NCI-H2081 treated with DMSO at 0.1 percent for 48 hours (cell line): ENCODE measurements around the gene TNS1.

Source experiments
- DNase-seq: peaks from one replicate; lab custom pipeline; 2025; lab: John Stamatoyannopoulos, UW

Gene TNS1

GRCh38 chr2:218015586-218016521 is 13.1 kb upstream of the TNS1 start:
- DNase-seq: no peak

DNA sequence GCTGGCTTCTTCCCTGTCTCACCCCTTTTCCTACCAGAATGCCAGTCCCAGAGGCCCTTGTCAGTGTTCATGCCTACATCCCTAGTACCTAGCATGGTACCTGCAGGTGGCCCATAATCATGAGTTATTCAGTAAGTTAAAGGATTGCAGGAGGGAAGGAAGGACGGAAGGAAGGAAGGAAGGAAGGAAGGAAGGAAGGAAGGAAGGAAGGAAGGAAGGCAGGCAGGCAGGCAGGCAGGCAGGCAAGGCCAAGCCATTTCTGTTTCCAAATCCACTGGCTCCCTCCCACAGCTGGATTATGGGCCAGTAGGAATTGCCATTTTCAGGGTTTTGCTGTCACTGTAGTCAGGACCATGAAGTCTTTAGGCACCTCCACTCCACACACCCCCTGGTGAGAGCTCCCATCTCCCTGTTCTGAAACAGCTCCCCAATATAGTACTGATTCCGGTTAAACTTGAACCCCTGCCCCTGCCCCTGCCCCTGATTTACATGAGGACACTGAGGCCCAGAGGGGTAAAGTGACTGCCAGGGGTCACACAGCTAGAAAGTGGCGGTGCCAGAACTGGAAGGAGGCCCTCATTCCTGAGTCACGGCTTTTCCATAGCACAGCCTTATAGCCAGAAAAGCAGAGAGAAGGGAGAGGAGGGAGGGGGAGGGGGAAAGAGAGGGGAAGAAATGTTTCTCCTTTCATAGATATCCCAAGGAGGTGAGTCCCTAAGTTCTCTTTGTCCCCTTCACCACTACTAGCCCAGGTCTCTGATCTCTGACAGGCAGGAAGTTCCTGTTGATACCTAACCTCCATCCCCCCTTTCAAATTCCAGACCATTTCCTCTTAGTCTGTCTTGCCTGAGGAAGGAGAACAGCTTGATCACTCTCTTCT is 12.2 kb upstream of the TNS1 start:
- DNase-seq: no peak

DNA sequence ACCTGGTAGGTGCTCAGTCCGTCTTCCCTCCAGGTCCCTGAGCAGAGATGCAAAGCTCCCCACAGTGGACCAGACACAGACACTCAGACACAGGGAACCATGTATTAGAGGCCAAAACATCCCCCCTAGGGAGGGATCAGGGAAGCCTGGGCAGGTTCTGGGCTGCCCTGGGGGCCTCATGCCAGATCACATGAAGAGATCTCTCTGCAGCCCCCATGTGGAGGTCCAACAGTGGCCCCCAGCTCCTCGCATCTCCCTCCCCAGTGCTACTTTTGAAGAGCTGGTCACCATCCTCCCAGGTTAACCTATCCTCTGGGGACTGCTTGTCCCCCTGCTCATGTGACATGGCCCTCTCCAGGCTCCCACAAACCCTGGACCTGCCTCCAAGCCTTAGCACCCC is 10.5 kb upstream of the TNS1 start:
- DNase-seq: no peak

DNA sequence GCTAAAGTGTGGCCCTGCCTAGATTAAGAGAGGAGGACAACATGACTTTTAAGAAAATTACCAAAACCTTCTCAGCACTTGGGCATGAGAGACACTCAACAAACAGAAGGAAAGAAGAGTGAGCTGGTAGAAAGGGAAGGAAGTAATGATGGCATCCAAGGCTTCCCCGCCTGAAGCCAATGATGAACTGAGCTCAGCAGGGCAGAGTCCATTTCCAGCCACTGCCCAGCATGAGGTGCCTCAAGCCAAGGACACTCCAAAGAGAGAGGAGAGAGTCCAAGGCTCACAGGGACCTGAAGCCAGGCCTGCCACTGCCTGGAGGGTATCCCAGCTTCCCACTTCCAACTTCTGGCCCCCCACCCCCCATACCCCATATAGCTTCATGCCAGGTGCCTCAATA is 9.5 kb upstream of the TNS1 start:
- no peak for DNase-seq

DNA sequence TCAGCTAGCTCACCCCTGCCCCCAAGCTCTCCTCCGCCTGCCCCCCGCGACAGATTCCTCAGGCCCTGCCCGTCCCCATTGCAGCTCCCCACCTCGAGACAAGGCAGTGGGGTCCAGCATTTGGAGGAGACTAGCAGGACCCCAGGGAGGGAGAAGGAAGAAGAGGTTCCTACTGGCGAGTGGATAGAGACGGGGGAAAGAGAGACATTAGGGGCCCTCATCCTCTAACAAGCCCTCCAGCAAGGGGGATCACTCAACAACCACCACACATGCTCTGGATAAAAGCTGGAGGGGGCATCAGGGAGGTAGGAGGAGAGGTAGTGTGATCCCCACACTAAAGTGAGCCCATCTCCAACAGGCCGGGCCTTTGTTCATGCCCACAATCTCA is 8.9 kb upstream of the TNS1 start:
- no peak for DNase-seq

GRCh38 chr2:218010984-218011652 is 8.3 kb upstream of the TNS1 start:
- no peak for DNase-seq

DNA sequence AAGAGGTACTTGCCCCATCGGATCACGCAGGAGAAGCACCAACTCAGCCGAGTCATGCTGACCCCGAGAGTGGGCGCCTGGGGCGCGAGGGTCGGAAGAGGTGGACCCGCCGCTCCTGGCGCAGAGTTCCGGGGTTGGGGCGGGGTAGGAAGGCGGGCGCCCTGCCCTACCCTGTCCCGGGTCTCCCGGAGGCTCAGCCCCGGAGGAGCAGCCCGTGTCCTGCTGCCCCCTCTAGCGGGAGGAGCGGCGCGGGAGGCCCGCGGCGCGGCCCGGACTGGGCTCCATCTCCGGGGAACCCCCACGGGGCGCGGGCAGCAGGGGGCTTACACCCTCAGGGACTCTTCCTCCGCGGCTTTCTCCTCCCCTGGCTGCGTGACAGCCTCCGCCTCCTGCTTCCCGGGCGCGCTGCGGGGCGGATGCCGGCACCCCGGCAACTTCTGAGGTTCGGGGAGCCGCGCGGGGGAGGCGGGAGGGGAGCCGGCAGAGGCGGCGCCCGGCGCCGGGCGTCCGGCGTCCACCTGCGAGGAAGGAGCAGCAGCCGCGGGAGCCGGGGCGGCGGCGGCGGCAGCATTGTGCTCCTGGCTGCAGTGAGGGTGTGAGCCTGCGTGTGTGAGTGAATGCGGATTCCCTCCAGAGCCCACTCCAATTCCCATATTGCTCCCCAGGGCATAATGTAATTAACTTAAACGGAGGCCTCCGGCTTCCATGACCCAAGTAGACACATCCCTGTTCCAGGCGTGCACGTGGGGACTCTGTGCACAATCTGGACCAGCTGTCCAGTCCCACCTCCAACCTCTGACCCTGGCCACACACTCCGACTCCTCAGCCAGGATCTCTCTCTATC is 7.6 kb upstream of the TNS1 start:
- no peak for DNase-seq

DNA sequence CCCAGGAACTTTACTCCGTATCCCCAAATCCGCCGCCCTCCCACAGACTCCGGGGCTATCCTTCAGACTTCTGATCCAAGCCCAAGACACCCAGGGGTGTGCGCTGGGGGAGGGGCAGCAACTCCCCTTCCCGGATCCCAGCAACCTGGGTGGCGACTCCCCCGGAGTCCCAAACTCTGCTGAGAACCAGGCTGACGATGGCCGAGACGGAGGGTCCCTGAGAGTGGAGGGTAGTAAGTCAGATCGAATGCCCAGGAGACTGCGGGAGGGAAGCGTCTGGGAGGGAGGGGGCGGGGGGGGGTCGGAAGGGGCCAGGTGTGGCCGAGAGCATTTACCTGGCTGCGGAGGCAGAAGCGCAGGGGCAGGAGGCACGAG is 7.0 kb upstream of the TNS1 start:
- DNase-seq: no peak

GRCh38 chr2:218009231-218009630 is 6.4 kb upstream of the TNS1 start:
- DNase-seq: no peak

GRCh38 chr2:218008060-218009040 is 5.6 kb upstream of the TNS1 start:
- DNase-seq: no peak

GRCh38 chr2:218006741-218007140 is 3.9 kb upstream of the TNS1 start:
- no peak for DNase-seq

DNA sequence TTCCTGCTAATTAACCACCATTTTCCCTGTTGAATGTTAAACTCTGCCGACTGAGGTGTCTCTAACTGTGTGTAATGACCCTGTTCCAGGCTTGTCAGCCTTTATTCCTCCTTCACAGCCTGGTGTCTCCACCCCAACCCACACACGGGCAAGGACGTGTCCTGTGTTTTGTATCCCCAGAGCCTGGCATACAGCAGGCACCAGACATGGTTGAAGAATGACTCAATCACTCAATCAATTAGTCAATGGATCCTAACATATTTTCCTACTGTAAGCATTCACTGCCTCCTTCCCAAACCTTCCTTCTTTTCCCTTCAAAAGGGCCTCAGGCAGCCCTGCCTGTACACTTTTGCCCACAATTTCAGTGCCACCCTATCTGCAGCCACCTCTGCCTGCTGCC is 2.7 kb upstream of the TNS1 start:
- DNase-seq: no peak

GRCh38 chr2:218005028-218005427 is 2.2 kb upstream of the TNS1 start:
- DNase-seq: no peak

DNA sequence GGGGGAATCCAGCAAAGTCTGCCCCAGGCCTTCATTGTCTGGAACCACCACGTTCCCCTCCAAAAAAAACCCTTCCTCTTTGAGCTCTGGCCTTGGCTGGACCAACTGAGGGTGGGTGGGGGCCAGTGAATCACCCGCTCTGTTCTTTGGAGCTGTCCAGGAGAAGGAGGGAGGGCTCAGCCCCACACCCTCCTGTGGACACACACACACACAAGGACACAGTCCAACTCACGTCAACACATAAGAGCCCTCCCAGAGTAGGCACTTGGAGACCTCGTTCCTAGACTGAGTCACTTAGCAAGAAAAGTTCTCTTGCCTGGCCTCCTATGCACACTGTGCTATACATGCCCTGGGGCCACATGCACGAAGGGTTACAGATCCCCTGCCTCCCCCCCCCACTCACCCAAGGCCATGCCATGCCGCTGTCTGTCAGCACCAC is 1.2 kb upstream of the TNS1 start:
- no peak for DNase-seq

GRCh38 chr2:218003281-218003944 is 618 bp upstream of the TNS1 start:
- DNase-seq: no peak

GRCh38 chr2:218002143-218002844 is 501 bp downstream of the TNS1 start:
- DNase-seq: no peak

GRCh38 chr2:218001629-218002028 is 1.2 kb downstream of the TNS1 start:
- no peak for DNase-seq

GRCh38 chr2:218000136-218000535 is 2.7 kb downstream of the TNS1 start:
- DNase-seq: no peak

GRCh38 chr2:217999595-217999959 is 3.2 kb downstream of the TNS1 start:
- no peak for DNase-seq
